ENCODE measurements around the gene VCX3B. TPM values are rescaled to one million over a fixed set of nuclear protein-coding genes. Genes with fewer than 3 reads are reported as not detected.
"Not testable (repeated sequence)": the region's sequence is repeated elsewhere in the genome, so short reads cannot be mapped to it uniquely, and the experiment has no call there.

The VCX3B gene
- total and polyA plus RNA-seq, 5 experiments from 2014 or later: not detected

DNA sequence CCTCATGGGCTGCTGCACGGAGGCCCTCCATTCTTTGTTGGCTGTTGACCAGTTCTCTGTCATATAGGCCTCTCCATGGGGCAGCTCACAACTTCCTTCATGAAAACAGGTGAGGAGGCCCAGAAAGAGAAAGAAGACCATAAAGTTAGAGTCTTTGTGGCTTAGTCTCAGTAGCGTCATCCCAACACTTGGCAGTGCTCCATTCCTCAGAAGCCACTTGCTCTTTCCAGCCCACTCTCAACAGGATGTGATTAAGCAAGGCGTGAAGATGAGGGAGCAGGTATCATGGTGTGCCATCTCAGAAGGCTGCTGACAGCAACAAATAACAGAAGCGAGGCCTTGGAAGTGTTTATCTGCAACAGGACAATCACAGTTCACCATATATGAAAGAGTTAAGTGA, 30.4 kb downstream of the VCX3B start:
- H3K4me1 Mint-ChIP-seq, H3K36me3 Mint-ChIP-seq, H3K27ac Mint-ChIP-seq, H3K4me3 Mint-ChIP-seq, POLR2A ChIA-PET, ATAC-seq, H3K27me3 Mint-ChIP-seq, DNase-seq: not testable (repeated sequence)
- peaks cover 0 to 15% (median 2%) of the 10 kb centered on the region in 9 donors for H3K9me3 Mint-ChIP-seq

DNA sequence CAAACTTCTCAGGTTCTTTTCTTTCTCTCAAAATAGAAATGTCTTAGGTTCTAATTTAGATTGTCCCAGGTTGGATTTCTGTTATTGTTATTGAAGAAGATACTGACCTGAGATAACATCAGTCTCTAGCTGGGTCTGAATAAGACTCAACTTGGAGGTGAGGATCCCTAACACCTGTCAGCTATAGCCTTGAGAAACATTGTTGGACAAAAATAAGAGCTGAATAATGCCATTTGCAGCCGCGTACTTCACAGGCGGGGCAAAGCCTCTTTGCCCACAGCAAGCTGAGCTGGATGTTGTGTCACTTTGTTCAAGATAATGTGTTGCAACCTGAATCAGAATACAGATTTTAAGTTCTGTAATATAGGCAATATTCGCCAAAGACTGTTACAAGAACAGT, 35.6 kb downstream of the VCX3B start:
- no peak overlapping the region for H3K27ac Mint-ChIP-seq
- H3K36me3 Mint-ChIP-seq: no peaks in the 10 kb centered on the region
- H3K27me3 Mint-ChIP-seq: peaks cover 0 to 3% (median 0%) of the 10 kb centered on the region in 5 donors
- peaks cover 0 to 12% (median 0%) of the 10 kb centered on the region in 9 donors for H3K9me3 Mint-ChIP-seq
- H3K4me3 Mint-ChIP-seq: no peak overlapping the region
- DNase-seq (no peak), ATAC-seq (no peak)
- H3K4me1 Mint-ChIP-seq: no peaks in the 10 kb centered on the region
- POLR2A ChIA-PET: no interaction called here

DNA sequence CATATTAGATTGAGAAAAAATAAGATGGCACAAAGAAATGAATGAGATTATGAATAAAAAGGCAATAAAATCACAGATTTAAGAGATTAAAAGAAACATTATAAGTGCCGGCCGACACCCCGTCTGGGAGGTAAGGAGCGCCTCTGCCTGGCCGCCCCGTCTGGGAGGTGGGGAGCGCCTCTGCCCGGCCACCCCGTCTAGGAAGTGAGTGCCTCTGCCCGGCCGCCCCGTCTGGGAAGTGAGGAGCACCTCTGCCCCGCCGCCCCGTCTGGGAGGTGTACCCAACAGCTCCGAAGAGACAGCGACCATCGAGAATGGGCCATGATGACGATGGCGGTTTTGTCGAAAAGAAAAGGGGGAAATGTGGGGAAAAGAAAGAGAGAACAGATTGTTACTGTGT, 37.5 kb downstream of the VCX3B start:
- H3K27me3 Mint-ChIP-seq, H3K4me1 Mint-ChIP-seq, DNase-seq, POLR2A ChIA-PET, H3K4me3 Mint-ChIP-seq, ATAC-seq, H3K27ac Mint-ChIP-seq, H3K36me3 Mint-ChIP-seq, H3K9me3 Mint-ChIP-seq: not testable (repeated sequence)

DNA sequence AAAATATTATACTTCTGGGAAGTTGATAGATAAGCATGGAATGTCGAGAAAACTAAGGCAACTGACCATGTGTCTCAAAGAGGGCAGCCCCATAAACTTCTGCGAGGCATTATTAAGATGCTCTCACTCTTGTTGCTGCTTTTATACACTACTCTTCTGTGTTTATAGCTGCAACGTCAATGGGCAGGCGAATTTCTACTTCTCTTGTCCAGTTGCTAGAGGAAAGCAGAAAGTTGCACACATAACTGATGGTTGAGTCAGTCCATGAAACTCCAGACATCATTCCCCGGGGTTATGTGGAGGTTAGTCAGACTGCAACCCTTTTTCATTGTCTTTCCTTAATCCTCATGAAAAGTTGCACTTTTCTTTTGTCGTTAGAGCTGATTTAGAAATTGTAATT, 39.8 kb downstream of the VCX3B start:
- Mint-ChIP-seq H3K27ac (no peak overlapping the region), H3K27me3 (no peaks in the 10 kb centered on the region), H3K4me3 (no peak overlapping the region), H3K36me3 (no peaks in the 10 kb centered on the region), H3K4me1 (no peaks in the 10 kb centered on the region), H3K9me3 (peaks cover 0 to 9% (median 0%) of the 10 kb centered on the region in 9 donors)
- POLR2A ChIA-PET: no interaction called here
- ATAC-seq: no peak
- no peak for DNase-seq
